DOHH2 (cell line): ENCODE data around the gene SLC25A1.
"Not testable (repeated sequence)": the region's sequence is repeated elsewhere in the genome, so short reads cannot be mapped to it uniquely, and the experiment has no call there.

Experiments used
- H3F3A ChIP-seq: fragments of 200-600 bp; sonication (generic), shearing (Covaris generic); 2 replicates; pipeline ENCODE4 v1.6.0; 2016; ENCODE audit warnings: antibody characterized with exemption, mild to moderate bottlenecking; ENCODE audit not compliant: control insufficient read depth, insufficient read depth
- H3K27ac ChIP-seq: fragments of 200-600 bp; sonication (generic); 2 replicates; pipeline ENCODE4 v1.5.1; 2014; ENCODE audit warnings: low read depth, mild to moderate bottlenecking, low read length, moderate library complexity
- H3K27me3 ChIP-seq: fragments of 200-600 bp; sonication (generic); 2 replicates; pipeline ENCODE4 v1.6.1; 2014; ENCODE audit warnings: mild to moderate bottlenecking, low read length, mixed read lengths; ENCODE audit not compliant: control insufficient read depth
- H3K36me3 ChIP-seq: fragments of 200-600 bp; sonication (generic); 2 replicates; pipeline ENCODE4 v1.6.1; 2014; ENCODE audit warnings: mild to moderate bottlenecking, low read length, moderate library complexity, mixed read lengths; ENCODE audit not compliant: control insufficient read depth
- H3K4me1 ChIP-seq: fragments of 200-600 bp; sonication (generic); 2 replicates; pipeline ENCODE4 v1.6.1; 2014; ENCODE audit warnings: mild to moderate bottlenecking, low read length, mixed read lengths; ENCODE audit not compliant: control insufficient read depth
- H3K4me2 ChIP-seq: fragments of 200-600 bp; sonication (generic); 2 replicates; pipeline ENCODE4 v1.6.0; 2014; ENCODE audit warnings: mild to moderate bottlenecking, low read length, moderate library complexity
- H3K4me3 ChIP-seq: fragments of 200-600 bp; sonication (generic); 2 replicates; pipeline ENCODE4 v1.5.1; 2014; ENCODE audit warnings: mild to moderate bottlenecking, low read length, mixed read lengths
- H3K79me2 ChIP-seq: fragments of 200-600 bp; sonication (generic); 2 replicates; pipeline ENCODE4 v1.6.1; 2014; ENCODE audit warnings: mild to moderate bottlenecking, low read length, mixed read lengths; ENCODE audit not compliant: control insufficient read depth
- H3K9me2 ChIP-seq: fragments of 200-600 bp; sonication (generic); replicated peaks from 2 replicates; pipeline ENCODE4 v1.6.1; 2014; ENCODE audit warnings: mild to moderate bottlenecking, low read length, mixed read lengths; ENCODE audit not compliant: control insufficient read depth
- H3K9me3 ChIP-seq: fragments of 200-600 bp; sonication (generic); 2 replicates; pipeline ENCODE4 v1.6.1; 2014; ENCODE audit warnings: antibody characterized with exemption, low read length, mixed read lengths; ENCODE audit not compliant: control insufficient read depth, insufficient read depth
- H4K20me1 ChIP-seq: fragments of 200-600 bp; sonication (generic); 2 replicates; pipeline ENCODE4 v1.6.0; 2014; ENCODE audit warnings: low read depth, mild to moderate bottlenecking, antibody characterized with exemption, low read length, moderate library complexity; ENCODE audit not compliant: control insufficient read depth, insufficient read depth
- CTCF ChIP-seq: fragments of 200-600 bp; sonication (generic); IDR thresholded peaks from one replicate; pipeline ENCODE4 v1.5.1; 2014; ENCODE audit warnings: antibody characterized with exemption, mild to moderate bottlenecking, low read depth, low read length; ENCODE audit not compliant: poor library complexity, severe bottlenecking
- EZH2phosphoT487 ChIP-seq: fragments of 200-600 bp; sonication (generic); IDR thresholded peaks from 2 replicates; pipeline ENCODE4 v1.6.1; 2017; ENCODE audit warnings: borderline replicate concordance, mild to moderate bottlenecking, antibody characterized with exemption, low read length, moderate library complexity, mixed read lengths

The SLC25A1 gene

GRCh38 chr22:19167106-19167869 lies 11.2 kb downstream of the SLC25A1 start:
- no peaks in the 10 kb centered on the region for H3K9me2 ChIP-seq
- no peak overlapping the region for H3K4me2 ChIP-seq
- no peak overlapping the region for H3K4me3 ChIP-seq
- peaks cover 27% of the 10 kb centered on the region for H3K27me3 ChIP-seq
- H3F3A ChIP-seq = no peaks in the 10 kb centered on the region
- peaks cover 6% of the 10 kb centered on the region; the same call in 1 of the 2 replicates for H3K36me3 ChIP-seq
- peaks cover 19% of the 10 kb centered on the region for H3K79me2 ChIP-seq
- no peaks in the 10 kb centered on the region for H3K9me3 ChIP-seq
- peaks cover 9% of the 10 kb centered on the region for H3K4me1 ChIP-seq
- H3K27ac ChIP-seq = no peak overlapping the region
- TF ChIP-seq CTCF = no peak
- TF ChIP-seq EZH2phosphoT487 = no peak
- H4K20me1 ChIP-seq = peaks cover under 1% of the 10 kb centered on the region; the same call in 1 of the 2 replicates

- no peaks in the 10 kb centered on the region for H3K9me3 ChIP-seq
- peaks cover 29% of the 10 kb centered on the region for H3K27me3 ChIP-seq
- no peaks in the 10 kb centered on the region for H3K36me3 ChIP-seq
- no peak overlapping the region for H3K4me2 ChIP-seq
- no peaks in the 10 kb centered on the region for H3F3A ChIP-seq
- no peak overlapping the region for H3K27ac ChIP-seq
- H4K20me1 ChIP-seq = no peaks in the 10 kb centered on the region
- peaks cover 9% of the 10 kb centered on the region for H3K4me1 ChIP-seq
- H3K79me2 ChIP-seq = peaks cover 11% of the 10 kb centered on the region
- TF ChIP-seq EZH2phosphoT487 = no peak
- TF ChIP-seq CTCF = no peak
- H3K9me2 ChIP-seq = no peaks in the 10 kb centered on the region
- H3K4me3 ChIP-seq = no peak overlapping the region
Observed at GRCh38 chr22:19166421-19166820, 12.1 kb downstream of the SLC25A1 start.

- no peak overlapping the region for H3K27ac ChIP-seq
- no peaks in the 10 kb centered on the region for H3K9me3 ChIP-seq
- no peak overlapping the region for H3K4me2 ChIP-seq
- H3K36me3 ChIP-seq = no peaks in the 10 kb centered on the region
- H3K27me3 ChIP-seq = peaks cover 23% of the 10 kb centered on the region
- H3K4me1 ChIP-seq = no peaks in the 10 kb centered on the region
- no peaks in the 10 kb centered on the region for H3K79me2 ChIP-seq
- no peaks in the 10 kb centered on the region for H3K9me2 ChIP-seq
- TF ChIP-seq EZH2phosphoT487 = no peak
- no peak overlapping the region for H3K4me3 ChIP-seq
- no peaks in the 10 kb centered on the region for H4K20me1 ChIP-seq
- H3F3A ChIP-seq = no peaks in the 10 kb centered on the region
Observed at GRCh38 chr22:19164425-19164824, 14.1 kb downstream of the SLC25A1 start.

- H3K27me3 ChIP-seq, H3K4me2 ChIP-seq, H3K4me3 ChIP-seq, H3K27ac ChIP-seq, H4K20me1 ChIP-seq, H3K9me2 ChIP-seq, H3K9me3 ChIP-seq, H3K79me2 ChIP-seq, H3K36me3 ChIP-seq, H3K4me1 ChIP-seq, H3F3A ChIP-seq: not testable (repeated sequence)
Observed at GRCh38 chr22:19158649-19159048, 19.9 kb downstream of the SLC25A1 start.

GRCh38 chr22:19156109-19156508 lies 22.4 kb downstream of the SLC25A1 start:
- not testable (repeated sequence) for H3K4me3 ChIP-seq, H3K27me3 ChIP-seq, H3F3A ChIP-seq, H3K79me2 ChIP-seq, H3K9me3 ChIP-seq, H3K27ac ChIP-seq, H3K9me2 ChIP-seq, H3K36me3 ChIP-seq, H4K20me1 ChIP-seq, H3K4me2 ChIP-seq, H3K4me1 ChIP-seq
